Psoas muscle (tissue), 8 donors: ENCODE data around the gene ARIH1. TPM values are rescaled to one million over a fixed set of nuclear protein-coding genes. Genes with fewer than 3 reads are reported as not detected.
"Not testable (repeated sequence)": the region's sequence is repeated elsewhere in the genome, so short reads cannot be mapped to it uniquely, and the experiment has no call there.

Source experiments
- ATAC-seq, 4 donors: fragments of 200-7000 bp; cut with Tn5 transposase; one replicate each; pipeline ENCODE4 v1.9.1; 2020; ENCODE audit warnings: moderate library complexity in 3 of 4, mild to moderate bottlenecking in 2 of 4
- DNase-seq, 2 donors: peaks; one replicate each; pipeline ENCODE4 v3.0.0-alpha.2; 2020
- H3K27ac ChIP-seq: fragments of 200-600 bp; one replicate; pipeline ENCODE4 v1.8.0; 2022
- H3K27me3 ChIP-seq, 3 donors: fragments of 200-600 bp in 1 of 3; one replicate each; pipeline versions ENCODE4 v1.6.1 to v1.8.0; 2013 to 2022; ENCODE audit warnings: low read length in 2 of 3, mild to moderate bottlenecking in 2 of 3, moderate library complexity in 1 of 3; ENCODE audit not compliant: insufficient read depth in 3 of 3
- H3K36me3 ChIP-seq, 2 donors: fragments of 200-600 bp in 1 of 2; one replicate each; pipeline versions ENCODE4 v1.6.1 to v1.8.0; 2013 to 2022; ENCODE audit warnings: low read depth in 1 of 2, mild to moderate bottlenecking in 1 of 2, moderate library complexity in 1 of 2; ENCODE audit not compliant: insufficient read depth in 1 of 2
- H3K4me1 ChIP-seq: fragments of 200-600 bp; one replicate; pipeline ENCODE4 v1.8.0; 2022
- H3K4me3 ChIP-seq: fragments of 200-600 bp; one replicate; pipeline ENCODE4 v1.8.0; 2022; ENCODE audit warnings: mild to moderate bottlenecking
- H3K9me3 ChIP-seq: fragments of 200-600 bp; one replicate; pipeline ENCODE4 v1.8.0; 2022
- WGBS, 3 donors: extraction: QIAGEN DNeasy Blood & Tissue Kit; methylation state at CpG; one replicate each; pipeline versions ENCODE4 v1.1.6 to v1.1.7; 2013; 5-methylcytosine and 5-hydroxymethylcytosine counted together
- intact Hi-C, 2 donors: fragments of 100-400 bp; cut with DNase I; formaldehyde crosslinking; loops; one replicate each; pipeline versions ENCODE4 v1.11.0 to v1.14.2; 2022
- polyA plus RNA-seq, 3 donors: library from polyadenylated mRNA; stranded (reverse); fragments of 200-250 nt; gene quantifications; one replicate each; pipeline ENCODE4 v1.2.3, GENCODE V29; 2013
- total RNA-seq, 4 donors: library from RNA; stranded (reverse); fragmentation: NEBNext Ultra II Directional in 2 of 4; extraction: Animal tissue kit (Norgen Biotek cat#: 25700) in 2 of 4; gene quantifications; one replicate each; pipeline versions ENCODE4 v1.2.1 to v1.2.4, GENCODE V29; 2021 to 2023
- TF ChIP-seq, protein P1 (sequence below): fragments of 200-600 bp; IDR thresholded peaks from one replicate; pipeline ENCODE4 v1.8.0; 2022; ENCODE audit warnings: antibody characterized with exemption
- donor health status: healthy with polysubstance abuse.
- donor health status: DM: no; HTN: no; CAD: no; lungs with moderate emphysema.
- donor health status: Bipolar disorder and iron deficiency.
- donor health status: healthy.
- donor health status: DM: yes; HTN: yes; CAD: no.
- donor health status: DM: no; HTN: no; CAD: no.
- donor health status: DM: no; HTN: no; CAD: no.
- donor health status: DM: yes; HTN: yes; CAD: no.

ARIH1 gene
- total and polyA plus RNA-seq, 7 donors, result 35.6 to 253 (median 181) TPM

DNA sequence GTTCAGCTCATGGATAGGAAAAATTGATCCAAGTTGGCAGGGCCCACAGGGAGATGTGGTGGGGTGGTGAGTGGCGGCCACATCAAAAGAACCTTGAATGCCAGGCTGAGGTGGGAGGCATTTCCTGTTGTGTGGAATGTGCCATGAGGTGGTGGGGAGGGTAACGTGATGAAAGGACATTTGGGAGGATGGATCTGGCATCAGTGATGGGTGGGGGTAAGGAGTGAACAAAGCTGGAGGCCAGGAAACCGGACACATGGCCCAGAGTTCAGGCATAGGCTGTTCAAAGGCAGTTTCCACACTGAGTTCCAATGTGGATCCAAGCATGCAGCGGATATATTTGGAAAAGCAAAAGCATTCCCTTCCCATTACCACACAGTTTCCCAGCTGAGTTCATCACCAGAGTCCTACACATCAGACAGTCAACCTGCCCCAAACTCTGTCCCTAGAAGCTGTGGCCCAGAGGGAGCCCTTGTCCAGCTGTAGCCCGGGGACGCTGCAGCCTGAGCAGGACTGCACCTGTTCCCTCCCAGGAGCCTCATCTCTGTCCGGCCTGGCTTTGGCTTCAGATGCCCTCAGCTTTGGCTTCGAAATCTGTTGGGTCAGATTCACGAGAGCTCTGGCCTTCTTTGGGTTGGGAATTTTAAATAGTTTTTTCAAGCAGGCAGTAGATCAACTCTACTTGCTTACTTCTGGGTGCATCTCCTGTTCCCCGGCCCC lies 142.5 kb downstream of the ARIH1 start:
- no peak overlapping the region for H3K4me3 ChIP-seq
- DNase-seq (no peak), ATAC-seq (no peak)
- TF ChIP-seq, protein P1, sequence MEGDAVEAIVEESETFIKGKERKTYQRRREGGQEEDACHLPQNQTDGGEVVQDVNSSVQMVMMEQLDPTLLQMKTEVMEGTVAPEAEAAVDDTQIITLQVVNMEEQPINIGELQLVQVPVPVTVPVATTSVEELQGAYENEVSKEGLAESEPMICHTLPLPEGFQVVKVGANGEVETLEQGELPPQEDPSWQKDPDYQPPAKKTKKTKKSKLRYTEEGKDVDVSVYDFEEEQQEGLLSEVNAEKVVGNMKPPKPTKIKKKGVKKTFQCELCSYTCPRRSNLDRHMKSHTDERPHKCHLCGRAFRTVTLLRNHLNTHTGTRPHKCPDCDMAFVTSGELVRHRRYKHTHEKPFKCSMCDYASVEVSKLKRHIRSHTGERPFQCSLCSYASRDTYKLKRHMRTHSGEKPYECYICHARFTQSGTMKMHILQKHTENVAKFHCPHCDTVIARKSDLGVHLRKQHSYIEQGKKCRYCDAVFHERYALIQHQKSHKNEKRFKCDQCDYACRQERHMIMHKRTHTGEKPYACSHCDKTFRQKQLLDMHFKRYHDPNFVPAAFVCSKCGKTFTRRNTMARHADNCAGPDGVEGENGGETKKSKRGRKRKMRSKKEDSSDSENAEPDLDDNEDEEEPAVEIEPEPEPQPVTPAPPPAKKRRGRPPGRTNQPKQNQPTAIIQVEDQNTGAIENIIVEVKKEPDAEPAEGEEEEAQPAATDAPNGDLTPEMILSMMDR, result no peak
- no peaks in the 10 kb centered on the region for H3K4me1 ChIP-seq
- H3K36me3 ChIP-seq, result no peaks in the 10 kb centered on the region
- no peak overlapping the region for H3K27ac ChIP-seq
- intact Hi-C loops, result no loop called here
- WGBS, 3 donors, result 42 to 56% (median 48%) methylated on average over 10 of the region's 10 CpGs
- H3K27me3 ChIP-seq, result no peaks in the 10 kb centered on the region
- no peaks in the 10 kb centered on the region for H3K9me3 ChIP-seq

DNA sequence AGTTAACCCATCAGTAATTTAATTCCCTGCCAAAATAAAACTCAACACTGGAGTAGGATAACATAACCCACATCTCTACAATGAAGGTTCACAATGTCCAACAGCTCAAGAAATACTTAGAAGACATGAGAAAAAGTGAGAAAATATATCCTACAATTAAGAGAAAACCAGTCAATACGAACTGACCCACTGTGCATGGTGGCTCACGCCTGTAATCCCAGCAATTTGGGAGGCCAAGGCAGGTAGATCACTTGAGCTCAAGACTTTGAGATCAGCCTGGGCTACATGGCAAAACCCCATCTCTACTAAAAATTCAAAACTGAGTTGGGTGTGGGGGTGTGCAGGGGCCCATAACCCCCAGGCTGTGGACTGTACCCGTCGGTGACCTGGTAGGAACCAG lies 149.7 kb downstream of the ARIH1 start:
- H3K4me1 ChIP-seq, H3K4me3 ChIP-seq, H3K27ac ChIP-seq, DNase-seq, intact Hi-C loops, H3K9me3 ChIP-seq, ATAC-seq, H3K36me3 ChIP-seq, H3K27me3 ChIP-seq: not testable (repeated sequence)
- 89 to 96% (median 96%) methylated on average over 4 of the region's 4 CpGs for WGBS, 3 donors

DNA sequence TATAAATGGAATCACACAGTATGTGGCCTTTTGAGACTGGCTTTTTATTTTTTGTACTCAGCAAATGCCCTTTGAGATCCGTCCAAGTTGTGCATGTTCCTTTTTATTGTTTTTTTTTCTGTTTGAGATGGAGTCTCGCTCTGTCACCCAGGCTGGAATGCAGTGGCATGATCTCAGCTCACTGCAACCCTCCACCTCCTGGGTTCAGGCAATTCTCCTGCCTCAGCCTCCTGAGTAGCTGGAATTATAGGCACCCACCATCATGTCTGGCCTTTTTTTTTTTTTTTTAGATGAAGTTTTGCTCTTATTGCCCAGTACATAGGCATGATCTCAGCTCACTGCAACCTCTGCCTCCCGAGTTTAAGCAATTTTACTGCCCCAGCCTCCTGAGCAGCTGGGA lies 152.0 kb downstream of the ARIH1 start:
- H3K9me3 ChIP-seq, H3K4me1 ChIP-seq, intact Hi-C loops, DNase-seq, H3K27me3 ChIP-seq, H3K27ac ChIP-seq, H3K4me3 ChIP-seq, H3K36me3 ChIP-seq, ATAC-seq: not testable (repeated sequence)
- WGBS, 3 donors, result 71 to 75% (median 74%) methylated on average over 3 of the region's 3 CpGs

DNA sequence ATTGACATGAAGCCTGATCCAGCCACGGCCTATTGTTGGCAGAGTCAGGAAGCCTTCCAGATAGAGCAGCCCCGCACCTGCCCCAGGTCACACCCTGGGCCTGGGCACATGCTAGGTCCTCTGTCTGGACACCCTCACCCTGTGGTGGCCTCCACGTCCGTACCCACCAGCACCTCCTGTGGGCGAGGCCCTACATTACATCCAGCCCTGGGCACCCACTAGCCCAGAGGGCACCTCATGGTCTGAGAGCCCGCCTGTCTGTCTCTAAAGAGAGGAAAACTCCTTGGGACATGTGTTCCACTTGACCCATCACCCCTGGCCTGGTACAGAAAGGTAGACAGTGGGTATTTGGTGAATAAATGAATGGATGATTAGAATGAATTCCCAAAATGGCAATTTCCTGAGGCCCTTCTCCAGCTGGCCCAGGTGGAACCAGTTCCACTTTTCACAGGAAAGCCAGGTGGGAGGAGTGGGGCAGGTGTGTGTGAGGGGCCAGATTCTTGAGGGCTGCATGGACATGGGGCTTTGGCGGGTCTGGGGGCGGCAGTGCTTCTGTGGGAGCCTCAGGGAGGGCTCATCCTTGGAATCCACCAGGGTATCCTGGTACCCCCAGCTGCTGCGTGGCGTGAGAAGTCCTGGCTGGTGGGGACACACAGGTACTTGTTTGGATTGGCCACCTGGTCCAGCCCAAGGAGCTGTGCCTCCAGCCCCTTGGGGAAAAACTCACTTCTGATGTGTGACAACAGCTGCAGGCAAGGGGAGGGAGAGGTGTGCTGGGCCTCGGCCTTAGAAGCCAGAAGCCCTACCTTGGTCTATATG lies 154.3 kb downstream of the ARIH1 start:
- H3K9me3 ChIP-seq, H3K36me3 ChIP-seq, intact Hi-C loops, DNase-seq, H3K4me1 ChIP-seq, H3K27ac ChIP-seq, H3K27me3 ChIP-seq, H3K4me3 ChIP-seq, ATAC-seq: not testable (repeated sequence)
- WGBS, 3 donors, result 83 to 86% (median 85%) methylated on average over 11 of the region's 11 CpGs

DNA sequence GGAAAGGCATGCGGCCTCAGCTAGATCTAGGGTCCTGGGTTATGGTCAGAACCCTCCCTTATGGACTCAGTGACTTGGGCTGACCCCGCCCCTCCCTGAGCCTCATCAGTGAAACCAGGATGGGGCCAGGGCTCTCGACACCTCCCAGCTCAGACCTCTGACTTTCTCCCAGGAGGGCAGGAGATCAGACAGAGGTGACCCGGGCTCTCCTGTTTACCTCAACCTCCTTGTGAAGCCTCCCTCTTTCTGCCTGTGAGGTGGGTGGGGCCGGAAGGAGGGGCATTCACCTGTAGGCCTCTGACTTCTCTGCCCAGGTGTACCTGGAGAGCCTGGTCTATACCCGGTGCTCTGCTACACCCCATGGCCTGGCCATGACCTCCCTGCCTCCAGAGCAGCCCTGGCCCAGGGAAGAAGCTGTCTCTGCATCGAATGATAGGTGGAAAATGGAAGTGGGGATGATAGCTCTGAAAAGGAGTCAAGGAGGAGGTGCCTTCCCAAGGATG lies 155.0 kb downstream of the ARIH1 start:
- H3K4me1 ChIP-seq, ATAC-seq, intact Hi-C loops, H3K9me3 ChIP-seq, H3K4me3 ChIP-seq, H3K27ac ChIP-seq, H3K27me3 ChIP-seq, DNase-seq, H3K36me3 ChIP-seq: not testable (repeated sequence)
- 77 to 82% (median 81%) methylated on average over 7 of the region's 7 CpGs for WGBS, 3 donors

DNA sequence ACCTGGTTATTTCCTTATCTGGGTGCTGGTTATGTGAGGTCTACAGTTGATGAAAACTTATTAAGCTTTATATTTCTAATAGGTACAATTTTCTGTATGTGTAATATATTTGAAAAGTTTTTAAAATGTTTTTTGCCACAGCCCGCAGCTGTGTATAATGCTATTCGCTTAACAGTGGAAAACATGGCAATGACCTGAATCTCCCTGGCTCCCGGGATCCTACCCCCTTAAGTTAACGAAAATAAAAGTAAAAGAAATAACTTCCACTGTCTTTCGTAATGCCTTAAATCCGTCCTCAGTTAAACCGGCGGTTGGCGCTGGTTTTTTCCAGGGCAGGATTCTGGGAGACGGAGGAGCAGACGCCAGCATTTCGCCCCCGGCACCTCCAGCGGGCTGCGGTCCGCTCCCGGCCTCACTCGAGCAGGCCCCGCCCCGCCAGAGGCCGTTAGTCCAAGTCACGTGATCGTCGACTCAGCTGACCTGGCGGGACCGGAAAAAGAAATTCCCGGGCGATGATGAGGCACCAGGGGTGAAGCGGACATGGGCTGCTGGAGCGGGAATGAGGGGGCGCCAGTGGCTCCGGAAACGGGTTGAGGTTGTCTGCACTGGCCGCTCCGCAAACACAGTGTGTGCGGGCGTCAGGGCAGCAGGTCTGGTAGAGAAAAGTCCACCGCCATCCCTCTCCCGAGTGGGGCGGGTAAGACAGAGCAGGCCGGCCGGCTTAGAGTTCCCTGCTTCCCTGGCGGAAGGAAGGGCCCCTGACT lies 162.6 kb downstream of the ARIH1 start:
- H3K4me1 ChIP-seq, H3K9me3 ChIP-seq, intact Hi-C loops, H3K36me3 ChIP-seq, H3K27me3 ChIP-seq: not testable (repeated sequence)
- Histone ChIP-seq H3K4me3 (peak overlapping the region; percentile 58), H3K27ac (peak overlapping the region; percentile 55)
- whole genome bisulfite sequencing, 3 donors, result 0 to 2% (median 1%) methylated on average over 7 to 22 of the region's 43 CpGs
- DNase-seq, result peak; percentile 86 to 90
- peak; percentile 93 to 97 (median 95) for ATAC-seq

DNA sequence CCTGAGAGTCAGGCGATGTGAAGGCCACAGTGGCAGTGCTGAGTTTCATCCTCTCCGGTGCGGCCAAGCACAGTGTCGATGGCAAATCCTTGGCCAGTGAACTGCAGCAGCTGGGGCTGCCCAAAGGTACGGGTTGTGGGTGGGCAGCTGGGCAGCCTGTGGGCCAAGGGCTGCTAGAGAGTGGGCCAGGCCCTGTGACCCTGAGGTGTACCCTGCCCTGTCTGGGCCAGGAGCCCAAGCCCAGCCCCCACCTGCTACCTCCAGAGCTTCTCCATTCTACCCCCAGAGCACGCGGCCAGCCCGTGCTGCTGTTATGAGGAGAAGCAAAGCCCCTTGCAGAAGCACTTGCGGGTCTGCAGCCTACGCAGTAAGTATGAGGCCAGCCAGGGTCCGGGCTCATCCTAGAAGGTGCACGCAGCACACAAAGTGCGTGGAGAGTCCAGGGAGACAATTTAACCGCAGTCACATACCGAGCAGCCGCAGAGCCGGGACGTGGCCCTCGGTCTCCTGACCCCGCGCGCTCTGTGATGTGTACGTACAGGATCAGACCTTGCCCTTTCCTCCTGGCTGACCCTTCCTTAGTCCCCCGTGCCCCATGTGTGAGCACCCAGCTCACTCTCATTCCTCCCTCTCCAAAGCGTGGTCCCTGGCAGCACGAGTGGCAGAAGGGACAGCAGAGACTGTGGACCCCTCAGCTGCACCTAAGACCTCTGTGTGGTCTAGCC lies 165.8 kb downstream of the ARIH1 start:
- H3K36me3 ChIP-seq, H3K4me3 ChIP-seq, DNase-seq, intact Hi-C loops, H3K27me3 ChIP-seq, ATAC-seq, H3K27ac ChIP-seq, H3K4me1 ChIP-seq, H3K9me3 ChIP-seq: not testable (repeated sequence)
- no CpG with 5 or more reads among the region's 26 CpGs for WGBS, 3 donors

DNA sequence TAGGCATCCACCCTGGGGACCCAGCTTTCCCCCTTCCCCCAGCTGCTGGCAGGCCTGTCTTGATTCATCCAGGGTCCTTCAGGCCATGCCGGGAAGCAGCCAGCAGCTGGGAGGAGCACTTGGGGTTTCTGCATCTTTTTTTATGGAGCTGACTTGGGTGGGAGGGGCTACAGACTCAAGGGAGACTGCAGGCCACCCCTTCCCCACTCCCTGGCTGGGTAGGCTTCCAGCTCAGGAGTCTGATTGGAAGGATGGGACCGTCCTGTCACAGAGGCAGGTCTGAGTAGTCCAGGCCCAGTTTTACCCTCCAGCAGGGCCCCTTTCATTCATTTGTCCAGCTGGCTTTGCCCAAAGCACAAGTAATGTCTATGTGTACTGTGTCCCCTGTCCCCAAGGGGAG lies 168.1 kb downstream of the ARIH1 start:
- H3K27ac ChIP-seq, H3K4me1 ChIP-seq, intact Hi-C loops, H3K36me3 ChIP-seq, ATAC-seq, H3K4me3 ChIP-seq, H3K27me3 ChIP-seq, H3K9me3 ChIP-seq, DNase-seq: not testable (repeated sequence)
- no CpG with 5 or more reads among the region's 2 CpGs for WGBS, 3 donors

DNA sequence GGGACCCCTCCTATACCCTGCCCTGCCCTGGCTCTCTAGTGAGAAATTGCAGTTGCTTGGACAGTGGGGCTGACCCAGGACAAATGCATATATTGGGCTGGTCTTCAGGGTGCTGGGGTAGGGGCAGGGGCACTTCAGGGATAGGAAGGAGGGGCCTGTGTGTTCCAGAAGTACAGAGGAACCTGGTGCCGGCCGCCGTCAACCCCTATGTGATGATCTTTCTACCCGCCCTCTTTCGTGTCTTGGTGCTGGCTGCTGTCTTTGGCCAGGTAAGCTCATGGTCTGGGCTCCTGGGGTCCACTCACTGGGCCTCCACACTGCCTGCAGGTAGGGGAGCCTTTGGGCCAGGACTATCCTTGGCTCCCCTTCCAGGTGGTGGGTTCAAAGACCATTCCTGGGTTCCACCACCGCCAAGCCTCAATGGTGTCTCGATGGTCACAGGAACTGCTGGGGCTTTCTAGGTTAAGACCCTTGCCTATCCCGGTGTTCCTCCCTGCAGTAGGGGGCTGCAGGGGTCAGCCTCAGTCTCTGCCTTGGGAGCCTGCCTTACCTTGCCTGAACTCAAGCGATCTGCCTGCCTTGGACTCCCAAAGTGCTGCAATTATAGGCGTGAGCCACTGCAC lies 174.6 kb downstream of the ARIH1 start:
- H3K4me3 ChIP-seq, H3K27ac ChIP-seq, intact Hi-C loops, H3K27me3 ChIP-seq, DNase-seq, ATAC-seq, H3K36me3 ChIP-seq, H3K9me3 ChIP-seq, H3K4me1 ChIP-seq: not testable (repeated sequence)
- 78% methylated on average over 8 of the region's 10 CpGs for WGBS, 3 donors
